HG02970 (cell line): ENCODE results near the gene LRFN2.

Source experiments
- ATAC-seq: cut with Tn5 transposase; IDR thresholded peaks from one replicate; pipeline ENCODE4 v1.9.1; 2021; ENCODE audit warnings: mild to moderate bottlenecking, moderate library complexity, moderate number of reproducible peaks; ENCODE audit not compliant: unreplicated experiment, low FRiP score

Gene LRFN2

GRCh38 chr6:40587240-40588069 is at the start of gene LRFN2:
Gene LRFN2 (minus strand): TSS chr6:40587364.
- ATAC-seq = no peak

GRCh38 chr6:40634429-40634828 is 47.3 kb upstream of the LRFN2 start:
- no peak for ATAC-seq

GRCh38 chr6:40631744-40632143 is 44.6 kb upstream of the LRFN2 start:
- no peak for ATAC-seq

DNA sequence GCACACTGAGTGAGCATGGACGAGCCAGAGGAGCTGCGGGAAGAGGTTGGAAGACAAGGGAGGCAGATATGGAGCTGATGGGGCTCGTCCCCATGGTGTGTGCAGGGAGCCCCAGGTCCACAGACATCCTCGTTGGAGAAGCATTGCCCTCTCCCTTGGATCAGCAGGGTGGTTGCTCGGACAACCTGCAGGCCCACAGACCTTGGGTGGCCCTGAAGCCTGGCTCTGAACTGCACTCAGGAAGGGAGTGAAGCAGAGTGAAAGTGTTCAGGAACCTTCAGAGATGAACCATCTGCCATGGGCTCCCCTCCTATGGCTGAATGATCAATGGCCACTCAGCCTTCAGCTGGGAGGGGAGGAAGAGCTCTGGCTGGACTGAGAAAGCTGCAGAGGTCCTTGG is 43.3 kb upstream of the LRFN2 start:
- ATAC-seq = no peak

- ATAC-seq = no peak
These were observed 42.9 kb upstream of the LRFN2 start for GRCh38 chr6:40630051-40630450.

- ATAC-seq = no peak
These were observed 42.3 kb upstream of the LRFN2 start for GRCh38 chr6:40629463-40629862.

- no peak for ATAC-seq
These were observed 40.2 kb upstream of the LRFN2 start for GRCh38 chr6:40627316-40627715.

GRCh38 chr6:40626886-40627285 is 39.7 kb upstream of the LRFN2 start:
- no peak for ATAC-seq

- no peak for ATAC-seq
These were observed 36.8 kb upstream of the LRFN2 start for GRCh38 chr6:40623932-40624331.

GRCh38 chr6:40623178-40623577 is 36.0 kb upstream of the LRFN2 start:
- ATAC-seq = no peak

- ATAC-seq = no peak
These were observed 33.5 kb upstream of the LRFN2 start for GRCh38 chr6:40620574-40621240.

DNA sequence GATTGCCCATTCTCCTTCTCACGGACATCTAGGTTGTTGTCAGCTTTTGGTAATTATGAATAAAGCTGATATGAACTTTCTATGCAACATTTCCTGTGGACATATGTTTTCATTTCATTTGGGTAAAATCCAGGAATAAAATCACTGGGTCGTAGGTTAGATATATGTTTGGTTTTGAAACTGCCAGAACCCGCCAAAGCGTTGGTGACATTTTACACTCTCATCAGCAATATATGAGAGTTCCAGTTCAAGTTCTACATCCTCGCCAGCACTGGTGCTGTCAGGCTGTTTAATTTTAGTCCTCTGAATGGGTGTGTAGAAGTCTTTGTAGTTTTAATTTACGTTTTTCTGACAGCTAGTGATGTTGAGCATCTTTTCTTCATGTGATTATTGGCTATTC is 27.5 kb upstream of the LRFN2 start:
- no peak for ATAC-seq

GRCh38 chr6:40611912-40612311 is 24.7 kb upstream of the LRFN2 start:
- no peak for ATAC-seq

GRCh38 chr6:40611434-40611833 is 24.3 kb upstream of the LRFN2 start:
- ATAC-seq = no peak

DNA sequence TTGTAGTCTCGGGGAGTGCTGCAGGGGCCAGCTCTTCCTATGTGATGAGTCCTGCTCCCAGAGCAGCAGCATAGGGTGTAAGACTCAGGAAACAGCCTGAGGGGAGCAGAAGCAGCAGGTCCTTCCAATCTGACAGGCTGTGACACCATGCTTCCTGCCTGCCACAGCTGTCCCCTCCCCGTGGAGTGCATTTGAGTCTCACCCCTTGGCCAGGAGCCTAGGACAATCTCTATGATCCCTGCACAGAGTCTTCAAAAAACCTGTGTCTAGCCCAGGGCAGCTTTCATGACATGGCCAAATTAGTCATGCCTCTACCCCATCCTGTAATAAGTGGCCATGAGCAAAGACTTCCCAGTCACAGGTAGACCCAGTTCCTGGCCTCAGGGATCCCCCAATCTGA is 23.1 kb upstream of the LRFN2 start:
- no peak for ATAC-seq

- no peak for ATAC-seq
These were observed 19.8 kb upstream of the LRFN2 start for GRCh38 chr6:40606981-40607380.

DNA sequence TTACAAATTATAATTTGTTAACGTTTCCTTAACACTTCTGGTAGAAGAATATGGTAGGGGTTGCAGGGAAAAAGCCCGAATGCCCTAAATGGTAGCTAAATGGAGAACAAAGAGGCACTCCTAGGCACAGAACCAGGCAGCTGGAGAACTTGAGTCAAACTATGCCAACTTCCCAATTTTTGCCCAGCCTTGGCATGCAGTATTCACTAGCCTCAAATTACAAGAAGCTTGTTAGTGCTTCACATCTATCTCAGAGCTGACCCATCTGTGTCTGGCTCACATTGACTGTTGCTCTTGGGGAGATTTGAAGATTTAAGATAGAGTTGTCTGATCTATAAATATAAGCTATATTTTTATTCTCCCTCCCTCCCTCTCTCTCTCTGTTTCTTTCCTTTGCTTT is 19.4 kb upstream of the LRFN2 start:
- no peak for ATAC-seq

- no peak for ATAC-seq
These were observed 16.9 kb upstream of the LRFN2 start for GRCh38 chr6:40604082-40604481.

DNA sequence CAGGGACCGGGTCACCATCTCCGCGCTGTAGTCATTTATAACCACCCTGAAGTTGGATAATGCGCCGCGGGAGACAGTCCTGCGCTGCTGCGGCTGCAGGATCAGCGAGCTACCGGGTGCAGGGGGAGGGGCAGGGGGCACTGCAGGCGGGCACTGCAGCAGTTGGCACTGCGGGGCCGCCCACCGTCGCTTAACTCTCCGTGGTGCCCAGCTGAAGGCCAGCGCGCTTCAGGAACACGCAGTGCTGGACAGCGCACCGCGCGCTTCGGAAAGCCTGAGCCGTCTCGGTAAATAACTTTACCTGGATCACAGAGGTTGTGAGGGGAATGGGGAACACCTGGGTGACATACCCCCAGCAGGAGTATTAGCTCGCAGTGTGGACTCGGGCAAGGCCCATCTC is 12.4 kb upstream of the LRFN2 start:
- no peak for ATAC-seq

GRCh38 chr6:40598516-40598915 is 11.4 kb upstream of the LRFN2 start:
- ATAC-seq = no peak

- no peak for ATAC-seq
These were observed 10.1 kb upstream of the LRFN2 start for GRCh38 chr6:40597301-40597700.

- no peak for ATAC-seq
These were observed 1.3 kb upstream of the LRFN2 start for GRCh38 chr6:40588480-40588879.
